Left hindlimb (tissue), 1 donor: ENCODE results near the gene MRPL4.
A peak's percentile ranks its signal among the peaks of the same experiment; 100 is the strongest.

Experiments
- DNase-seq: peaks from one replicate; pipeline ENCODE4 v3.0.0-alpha.2; 2018

MRPL4 gene

DNA sequence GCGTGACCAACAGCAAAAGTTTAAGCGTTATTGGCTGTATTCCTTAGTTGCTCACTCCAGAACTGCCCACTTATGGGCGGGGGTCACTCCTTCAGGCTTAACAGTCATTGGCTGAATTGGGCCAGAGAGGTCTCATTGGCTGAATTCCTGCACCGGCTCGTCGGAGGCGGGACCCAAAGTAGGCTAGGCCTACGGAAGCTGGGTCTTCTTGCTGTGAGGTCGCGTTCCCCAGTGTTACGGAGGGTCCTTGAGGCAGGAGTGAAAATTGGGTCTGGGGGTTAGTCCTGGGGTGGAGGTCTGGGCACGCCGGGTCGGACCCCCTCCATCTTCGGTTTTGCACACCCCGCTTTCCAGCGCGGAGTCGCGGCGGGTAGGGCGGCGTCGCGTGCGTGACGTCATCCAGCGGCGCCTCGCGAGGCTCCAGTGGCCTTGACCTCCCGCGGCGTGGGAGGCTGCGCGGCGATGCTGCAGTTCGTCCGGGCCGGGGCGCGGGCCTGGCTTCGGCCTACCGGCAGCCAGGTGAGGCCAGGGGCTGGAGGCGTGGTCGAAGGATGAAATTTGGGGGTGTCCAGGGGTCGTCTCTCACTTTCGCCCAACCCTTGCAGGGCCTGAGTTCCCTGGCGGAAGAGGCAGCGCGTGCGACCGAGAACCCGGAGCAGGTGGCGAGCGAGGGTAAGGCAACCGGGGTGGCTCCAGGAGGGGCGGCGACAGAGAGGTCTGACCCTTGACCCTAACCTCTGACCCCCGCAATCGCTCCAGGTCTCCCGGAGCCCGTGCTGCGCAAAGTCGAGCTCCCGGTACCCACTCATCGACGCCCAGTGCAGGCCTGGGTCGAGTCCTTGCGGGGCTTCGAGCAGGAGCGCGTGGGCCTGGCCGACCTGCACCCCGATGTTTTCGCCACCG is at the start of gene MRPL4:
Gene MRPL4, plus strand, starts transcription at position 423 of the 903 bp plus-strand sequence. Its CDS starts 40 bp downstream, at position 463.
- peak; percentile 97 for DNase-seq

DNA sequence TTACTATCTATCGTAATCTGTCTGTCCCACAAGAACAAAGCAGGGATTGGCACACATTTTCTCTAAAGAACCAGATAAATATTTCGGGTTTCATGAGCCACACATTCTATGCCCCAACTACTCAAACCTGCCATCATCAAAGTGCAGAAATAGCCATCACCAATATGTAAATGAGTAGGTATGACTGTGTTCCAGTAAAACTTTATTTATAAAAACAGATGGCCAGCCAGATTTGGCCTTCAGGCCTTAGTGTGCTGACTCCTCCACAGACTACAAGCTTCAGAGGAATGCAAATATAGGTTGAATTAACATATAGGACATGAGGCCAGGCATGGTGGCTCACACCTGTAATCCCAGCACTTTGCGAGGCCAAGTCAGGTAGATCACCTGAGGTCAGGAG is 48.3 kb upstream of the MRPL4 start:
- DNase-seq = no peak

DNA sequence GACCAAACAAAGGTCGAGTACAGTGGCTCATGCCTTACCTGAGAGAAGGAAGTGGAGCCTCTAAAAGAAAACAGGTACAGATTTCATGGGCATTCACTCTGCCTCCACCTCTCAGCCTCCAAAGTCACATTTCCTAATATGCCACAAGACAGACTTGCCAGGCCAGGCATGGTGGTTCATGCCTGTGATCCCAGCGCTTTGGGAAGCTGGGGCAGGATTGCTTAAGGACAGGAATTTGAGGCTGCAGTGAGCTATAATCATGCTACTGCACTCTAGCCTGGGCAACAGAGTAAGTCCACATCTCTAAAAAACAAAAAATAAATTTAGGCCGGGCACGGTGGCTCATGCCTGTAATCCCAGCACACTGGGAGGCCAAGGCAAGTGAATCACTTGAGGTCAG is 46.4 kb upstream of the MRPL4 start:
- no peak for DNase-seq

DNA sequence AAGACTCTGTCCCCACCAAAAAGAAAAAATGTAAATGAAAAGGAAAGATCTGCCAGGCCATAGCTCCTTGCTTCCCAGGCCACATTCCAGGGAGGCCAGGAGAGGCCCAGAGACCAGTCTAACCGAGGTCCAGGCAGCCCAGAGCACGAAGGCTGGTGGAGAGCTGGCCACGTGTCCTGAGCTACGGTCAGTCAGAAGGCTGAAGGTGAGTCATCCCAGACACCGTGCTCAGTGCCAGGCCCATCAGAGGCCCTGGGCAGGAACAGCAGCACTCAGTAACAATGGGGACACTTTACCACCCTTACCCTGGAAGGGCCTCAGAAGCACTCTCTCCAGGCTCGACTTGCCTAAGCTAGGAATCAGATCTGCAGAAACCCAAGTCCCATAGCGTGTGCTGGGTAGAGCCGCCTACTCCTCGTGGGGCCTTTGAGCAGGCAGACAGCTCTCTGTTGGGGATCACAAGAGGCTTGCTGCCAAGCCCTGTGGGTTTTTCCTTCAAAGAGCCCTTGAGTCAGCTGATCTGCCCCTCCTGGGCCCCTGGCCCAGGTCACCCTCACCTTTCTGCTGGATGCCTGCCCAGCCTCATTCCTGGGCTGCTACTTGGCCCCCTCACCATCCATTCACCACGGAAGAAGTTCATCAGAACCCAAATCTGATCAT is 45.7 kb upstream of the MRPL4 start:
- no peak for DNase-seq

DNA sequence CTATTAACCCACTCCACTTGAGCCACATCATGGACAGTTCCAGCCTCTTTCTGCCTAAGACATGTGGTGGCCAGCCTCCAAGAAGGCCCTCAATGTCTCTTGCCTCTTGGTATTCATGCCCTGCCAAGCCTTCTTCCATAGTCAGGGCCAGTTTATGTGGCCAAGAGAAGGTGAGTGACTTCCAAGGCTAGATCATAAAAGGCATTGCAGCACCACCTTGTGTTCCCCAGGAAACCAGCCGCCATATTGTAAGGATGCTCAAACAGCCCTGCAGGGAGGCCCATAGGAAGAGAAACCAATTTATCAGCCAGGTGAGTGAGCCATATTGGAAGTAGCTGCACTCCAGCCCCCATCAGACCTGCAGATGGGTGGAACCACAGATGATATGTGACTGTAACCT is 45.0 kb upstream of the MRPL4 start:
- no peak for DNase-seq

DNA sequence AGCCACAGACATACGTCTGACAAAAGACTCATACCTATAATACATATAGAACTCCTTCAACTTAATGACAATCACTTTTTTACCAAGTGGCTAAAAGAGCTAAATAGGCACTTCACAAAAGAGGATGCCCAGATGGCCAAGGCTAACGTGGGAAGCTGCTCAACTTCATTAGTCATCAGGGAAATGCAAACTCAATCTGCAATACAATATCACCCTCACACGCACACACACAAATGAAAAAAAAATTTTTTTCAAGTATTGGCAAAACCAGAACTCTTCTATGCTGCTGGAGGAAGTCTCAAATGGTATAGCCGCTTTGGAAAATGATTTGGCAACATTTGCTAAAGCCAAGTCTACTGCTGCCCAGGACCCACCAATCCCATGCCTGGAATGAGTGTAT is 42.7 kb upstream of the MRPL4 start:
- DNase-seq = no peak

DNA sequence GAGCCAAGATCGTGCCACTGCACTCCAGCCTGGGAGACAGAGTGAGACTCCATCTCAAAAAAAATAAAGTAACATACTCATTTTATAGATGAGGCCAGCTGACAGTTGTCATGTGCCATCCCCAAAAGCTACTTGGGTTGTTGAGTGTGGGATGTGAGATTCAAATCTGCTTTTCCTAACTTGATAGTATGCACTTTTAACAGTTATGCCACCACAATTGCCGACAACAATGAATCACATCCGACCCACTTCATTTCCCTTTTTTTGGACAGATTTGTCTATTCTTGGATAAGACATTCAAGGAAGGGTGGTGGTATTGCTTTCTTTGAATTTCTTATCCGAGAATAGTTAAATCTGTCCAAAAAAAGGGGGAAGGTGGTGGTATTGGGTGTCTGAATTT is 41.0 kb upstream of the MRPL4 start:
- DNase-seq = no peak

DNA sequence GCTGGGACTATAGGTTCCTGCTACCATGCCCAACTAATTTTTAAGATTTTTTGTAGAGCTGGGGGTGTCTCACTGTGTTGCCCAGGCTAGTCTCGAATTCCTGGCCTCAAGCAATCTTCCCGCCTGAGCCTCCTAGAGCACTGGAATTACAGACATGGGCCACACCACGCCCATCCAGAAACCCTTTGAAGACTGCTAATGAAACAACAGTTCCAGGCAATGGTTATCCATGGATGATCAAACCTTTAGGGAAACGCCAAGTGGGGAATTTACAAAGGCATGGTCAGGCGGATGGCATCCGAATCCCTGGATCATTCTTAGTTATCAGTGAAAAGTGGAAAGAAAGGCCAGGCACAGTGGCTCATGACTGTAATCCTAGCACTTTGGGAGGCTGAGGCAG is 40.3 kb upstream of the MRPL4 start:
- no peak for DNase-seq

DNA sequence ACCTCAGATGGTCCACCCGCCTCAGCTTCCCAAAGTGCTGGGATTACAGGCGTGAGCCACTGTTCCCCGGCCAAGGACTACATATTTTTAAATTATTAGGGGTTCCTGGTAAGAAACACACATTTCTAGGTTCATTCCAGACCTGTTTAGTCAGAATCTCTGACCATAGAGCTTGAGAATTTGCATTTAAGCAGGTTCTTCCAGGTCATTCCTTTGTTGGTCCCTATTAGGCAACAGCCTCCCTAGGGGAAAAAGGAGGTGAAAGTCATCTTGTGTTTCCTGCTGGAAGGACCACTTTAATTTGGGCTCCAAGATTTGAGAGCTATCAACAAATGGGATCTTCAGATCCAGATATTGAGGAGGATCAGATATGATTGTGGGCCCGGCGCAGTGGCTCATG is 37.2 kb upstream of the MRPL4 start:
- DNase-seq = no peak

DNA sequence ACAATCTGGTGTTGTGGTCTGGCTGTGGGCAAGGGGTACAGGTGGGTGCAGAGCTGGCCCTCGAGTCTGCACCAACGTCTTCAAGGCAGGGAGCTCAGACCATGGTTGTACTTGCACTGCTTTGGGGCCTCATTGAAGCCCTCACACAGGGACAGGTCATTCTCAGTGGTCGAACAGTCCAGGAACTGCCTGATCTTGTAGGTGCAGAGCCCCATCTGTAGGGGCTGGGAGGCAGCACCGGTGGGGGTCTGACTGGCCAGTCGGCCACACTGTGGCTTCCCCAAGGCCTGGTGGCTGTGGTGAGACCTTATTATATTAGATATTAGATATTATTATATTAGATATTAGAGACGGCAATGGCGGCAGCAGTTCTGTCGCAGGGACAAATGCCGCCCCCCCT is 34.9 kb upstream of the MRPL4 start:
- no peak for DNase-seq

DNA sequence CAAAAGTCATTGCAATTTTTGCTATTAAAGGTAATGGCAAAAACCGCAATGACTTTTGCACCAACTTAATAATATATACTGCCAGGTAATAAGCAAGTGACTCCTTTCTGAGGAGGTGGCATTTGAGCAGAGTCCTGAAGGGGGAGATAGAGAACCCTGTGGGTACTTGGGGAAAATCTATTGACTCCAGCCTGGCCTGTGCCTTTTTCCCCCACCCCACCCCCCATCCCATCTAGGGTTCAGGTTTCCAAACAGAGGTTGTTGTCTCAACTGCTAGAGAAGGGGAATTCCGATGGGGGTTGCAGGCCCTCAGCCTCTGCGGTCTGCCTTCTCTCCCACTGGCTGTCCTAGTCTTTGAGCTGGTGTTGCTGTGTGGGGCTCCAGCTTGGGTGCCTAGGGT is 32.3 kb upstream of the MRPL4 start:
- DNase-seq = no peak

DNA sequence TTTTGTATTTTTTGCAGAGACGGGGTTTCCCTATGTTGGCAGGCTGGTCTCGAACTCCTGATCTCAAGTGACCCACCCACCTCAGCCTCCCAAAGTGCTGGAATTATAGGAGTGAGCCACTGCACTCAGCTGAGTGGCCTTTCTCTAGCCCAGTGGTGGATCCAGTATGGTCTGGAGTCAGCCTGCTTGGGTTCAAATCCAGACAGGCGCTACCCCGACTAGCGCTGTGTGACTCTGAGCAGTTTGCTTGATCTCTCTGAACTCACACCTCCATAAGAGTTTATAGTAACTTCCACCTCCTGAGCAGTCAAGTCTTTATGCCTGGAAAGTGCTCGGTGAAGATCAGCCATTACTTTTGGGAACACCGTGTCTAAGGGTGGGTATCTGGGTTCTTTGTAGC is 31.3 kb upstream of the MRPL4 start:
- no peak for DNase-seq

DNA sequence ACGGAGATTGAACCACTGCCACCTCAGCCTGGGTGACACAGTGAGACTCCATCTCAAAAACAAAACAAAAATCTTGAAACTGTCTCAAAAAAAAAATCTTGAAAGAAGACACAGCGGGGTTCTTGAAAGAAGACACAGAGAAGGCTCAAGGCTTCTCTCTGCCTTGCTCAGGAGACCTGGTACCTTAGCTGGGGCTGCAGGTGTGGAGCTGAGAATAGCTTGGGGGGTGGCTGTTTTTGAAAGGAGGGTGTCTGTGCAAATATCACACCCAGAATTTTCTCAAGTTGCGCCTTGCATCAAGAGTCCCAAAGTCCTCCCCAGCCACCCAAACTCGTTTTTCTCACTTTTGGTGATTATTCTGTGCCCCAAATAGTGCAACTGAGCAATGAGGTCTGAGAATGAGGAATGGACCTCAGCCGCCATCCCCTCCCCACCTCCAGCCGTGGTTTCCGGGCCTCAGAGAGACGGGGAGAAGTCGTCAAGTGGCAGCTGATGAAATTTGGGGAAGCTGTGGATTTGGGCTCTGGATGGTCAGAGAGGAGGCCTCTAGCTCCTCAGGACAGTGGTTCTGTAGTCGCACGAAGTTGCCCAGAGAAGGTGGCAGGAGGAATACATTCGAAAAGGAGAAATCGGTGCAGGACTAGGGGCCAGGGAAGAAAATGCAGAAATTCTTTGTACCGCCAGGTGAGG is 29.7 kb upstream of the MRPL4 start:
- no peak for DNase-seq

DNA sequence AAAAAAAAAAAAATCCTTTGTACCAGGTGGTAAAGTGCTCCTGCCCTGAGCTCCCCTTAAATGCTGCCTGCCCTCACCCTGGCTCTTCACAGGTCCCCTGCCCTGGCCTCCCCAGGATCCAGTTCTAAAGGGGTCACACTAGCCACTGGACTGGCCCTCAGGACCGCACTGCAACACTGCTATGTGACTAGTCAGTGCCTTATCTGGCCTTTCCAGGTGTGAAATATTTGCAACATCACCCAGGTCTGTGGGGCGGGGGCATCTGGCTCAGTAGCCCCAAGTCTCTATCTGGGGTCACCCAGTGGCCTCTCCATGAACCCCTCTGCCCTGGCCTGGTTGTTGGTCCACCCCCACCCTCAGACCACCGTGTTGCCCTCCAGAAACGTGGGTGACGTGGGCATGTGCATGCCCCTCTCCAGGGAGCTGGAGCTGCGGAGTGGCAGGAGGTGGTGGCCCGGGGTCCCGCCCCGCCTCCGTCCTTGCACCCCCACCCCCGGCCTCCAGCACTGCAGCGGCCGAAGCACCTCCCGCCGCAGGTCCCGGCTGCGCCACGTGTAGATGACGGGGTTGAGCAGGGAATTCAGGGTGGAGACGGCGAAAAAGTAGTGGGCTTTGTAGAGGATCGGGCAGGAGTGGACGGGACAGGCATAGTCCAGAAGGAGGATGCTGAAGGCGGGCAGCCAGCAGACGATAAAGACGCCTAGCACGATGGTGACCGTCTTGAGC is 28.4 kb upstream of the MRPL4 start:
- no peak for DNase-seq

DNA sequence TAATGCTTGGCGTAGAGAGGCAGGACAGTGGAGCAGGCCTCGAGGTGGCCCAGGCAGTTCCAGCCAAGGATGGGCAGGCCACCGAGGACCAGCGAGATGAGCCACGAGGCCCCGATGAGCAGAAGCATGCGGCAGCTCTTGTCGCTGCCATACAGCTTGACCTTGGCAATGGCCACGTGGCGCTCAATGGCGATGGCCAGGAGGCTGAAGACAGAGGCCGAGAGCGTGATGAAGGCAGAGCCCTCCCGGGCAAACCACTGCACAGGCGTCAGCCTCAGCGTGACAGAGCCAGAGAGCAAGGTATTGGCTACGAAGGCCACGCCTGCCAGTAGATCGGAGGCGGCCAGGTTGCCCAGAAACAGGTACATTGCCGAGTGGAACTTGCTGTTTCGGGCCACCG is 27.7 kb upstream of the MRPL4 start:
- no peak for DNase-seq

DNA sequence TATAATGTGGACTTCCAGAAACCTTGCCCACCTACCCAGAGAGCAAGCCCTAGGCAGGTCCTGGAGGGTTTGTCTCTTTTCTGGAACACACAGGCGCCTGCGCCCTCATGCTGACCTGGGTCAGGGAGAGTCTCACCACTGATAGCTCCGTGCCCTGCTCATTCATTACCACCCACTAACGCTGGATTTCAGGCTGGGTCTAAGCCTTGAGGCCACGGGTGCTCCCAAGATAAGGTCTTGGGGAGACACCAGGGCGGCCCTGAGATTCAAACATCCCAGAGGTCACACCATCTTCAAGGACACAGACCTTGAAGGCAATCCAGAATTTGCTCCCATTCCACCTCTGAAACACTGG is 26.0 kb upstream of the MRPL4 start:
- no peak for DNase-seq

DNA sequence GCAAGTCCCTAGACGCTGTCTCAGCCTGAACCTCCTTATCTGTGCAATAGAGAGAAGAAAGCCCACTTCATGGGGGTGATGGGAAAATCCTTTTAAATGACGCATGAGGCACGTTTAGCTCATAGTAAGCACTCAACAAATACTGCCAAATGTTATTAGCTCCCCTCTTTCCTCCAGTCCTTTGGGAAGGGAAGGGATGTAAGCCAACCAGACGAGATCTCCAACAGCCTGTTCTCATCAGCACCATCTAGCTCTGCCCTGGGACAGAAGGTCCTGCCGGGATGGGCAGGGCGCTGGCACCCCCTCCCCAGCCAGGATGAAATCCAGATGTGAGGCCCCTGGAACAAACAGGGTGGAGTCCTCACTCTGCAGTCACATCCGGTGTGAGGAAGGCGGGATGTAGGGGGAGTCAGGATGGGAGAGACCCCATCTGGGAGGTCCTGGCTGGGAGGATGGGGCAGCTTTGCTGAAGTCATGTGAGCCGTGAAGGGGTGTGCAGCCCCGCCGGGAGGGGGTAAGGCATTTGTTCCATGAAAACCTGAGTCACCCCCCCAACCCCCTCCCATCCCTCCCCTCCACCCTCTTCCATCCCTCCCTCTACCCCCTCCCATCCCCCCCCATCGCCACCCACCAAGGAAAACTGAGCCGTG is 25.5 kb upstream of the MRPL4 start:
- peak; percentile 95 for DNase-seq

DNA sequence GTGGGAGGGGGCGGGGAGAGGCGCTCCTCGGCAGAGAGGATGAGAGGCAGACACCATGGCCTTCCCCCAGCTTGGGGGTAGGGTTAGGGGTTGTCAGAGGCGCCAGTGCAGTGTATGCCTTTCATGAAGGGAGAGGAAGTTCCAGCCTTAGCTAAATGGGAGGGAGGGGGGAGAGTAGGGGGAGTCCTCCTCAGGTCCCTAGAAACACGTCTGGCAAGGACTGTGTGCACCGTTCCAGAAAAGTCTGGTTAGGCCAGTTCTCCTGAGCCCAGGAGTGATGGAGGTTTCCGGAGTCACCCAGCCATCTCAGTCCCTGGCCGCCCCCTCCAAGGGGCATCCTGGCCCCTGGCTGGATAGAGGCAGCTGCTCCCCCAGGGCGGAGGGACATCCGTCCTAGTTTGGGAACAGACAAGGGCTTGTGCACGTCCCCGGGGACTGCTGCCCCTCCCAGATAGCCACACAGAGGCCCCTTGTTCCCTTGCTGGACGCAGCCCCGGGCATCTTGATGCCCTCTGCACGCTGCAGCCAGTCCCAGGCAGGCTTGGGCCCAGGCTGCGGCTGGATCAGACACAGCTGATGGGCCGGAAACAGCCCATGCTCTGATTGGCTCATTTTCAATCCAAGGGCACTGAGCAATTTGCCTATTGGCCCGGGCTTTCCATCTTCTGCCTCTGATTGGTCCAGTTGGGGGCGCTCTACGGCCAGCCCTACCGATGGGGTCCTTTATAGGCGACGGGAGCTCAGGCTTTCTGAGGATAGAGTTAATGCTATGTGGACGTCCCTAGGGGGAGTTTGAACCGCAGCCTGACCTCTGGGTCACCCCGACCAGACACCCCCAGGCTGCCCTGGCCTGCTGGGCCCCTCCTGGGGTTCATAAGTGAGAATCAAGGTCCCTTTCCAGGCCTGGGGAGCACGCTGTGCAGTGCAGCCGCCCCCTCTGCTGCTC is 24.7 kb upstream of the MRPL4 start:
- peak; percentile 73 for DNase-seq

DNA sequence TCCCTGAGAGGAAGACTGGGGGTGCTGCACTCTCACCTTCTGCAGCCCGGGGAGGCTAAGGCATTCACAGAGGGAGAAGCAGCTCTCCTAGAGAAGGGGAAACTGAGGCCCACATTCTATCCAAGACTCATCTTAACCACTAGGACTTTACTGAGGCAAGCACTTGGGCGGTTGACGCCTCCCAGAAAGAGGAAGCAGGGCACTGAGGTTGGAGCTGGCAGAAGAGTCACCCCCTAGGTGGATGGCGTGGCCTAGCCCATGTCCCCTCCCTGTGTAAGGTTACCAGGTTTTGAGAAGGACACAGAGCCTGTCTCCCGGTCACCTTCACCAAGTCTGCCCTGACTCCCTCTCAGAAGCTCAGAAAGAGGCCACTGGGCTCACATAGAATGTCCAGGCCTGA is 23.6 kb upstream of the MRPL4 start:
- DNase-seq = no peak

DNA sequence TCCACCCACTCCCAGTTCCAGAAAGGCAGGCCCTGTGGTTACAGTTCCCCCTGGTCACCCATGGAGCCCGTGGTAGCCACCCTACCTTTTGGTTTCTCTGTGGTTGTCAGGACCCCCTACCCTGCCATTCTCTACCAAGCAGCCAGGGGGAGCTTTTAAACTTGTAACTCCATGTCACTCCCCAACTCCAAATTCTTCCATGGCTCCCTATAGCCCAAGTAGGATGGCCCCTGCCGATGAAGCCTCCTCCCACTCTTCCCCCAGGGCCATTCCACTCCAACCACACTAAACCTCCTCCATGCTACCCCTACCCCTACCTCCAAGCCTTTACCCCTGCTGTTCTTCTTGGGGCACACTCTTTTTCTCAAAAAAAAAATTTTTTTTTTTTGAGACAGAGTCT is 23.1 kb upstream of the MRPL4 start:
- no peak for DNase-seq

DNA sequence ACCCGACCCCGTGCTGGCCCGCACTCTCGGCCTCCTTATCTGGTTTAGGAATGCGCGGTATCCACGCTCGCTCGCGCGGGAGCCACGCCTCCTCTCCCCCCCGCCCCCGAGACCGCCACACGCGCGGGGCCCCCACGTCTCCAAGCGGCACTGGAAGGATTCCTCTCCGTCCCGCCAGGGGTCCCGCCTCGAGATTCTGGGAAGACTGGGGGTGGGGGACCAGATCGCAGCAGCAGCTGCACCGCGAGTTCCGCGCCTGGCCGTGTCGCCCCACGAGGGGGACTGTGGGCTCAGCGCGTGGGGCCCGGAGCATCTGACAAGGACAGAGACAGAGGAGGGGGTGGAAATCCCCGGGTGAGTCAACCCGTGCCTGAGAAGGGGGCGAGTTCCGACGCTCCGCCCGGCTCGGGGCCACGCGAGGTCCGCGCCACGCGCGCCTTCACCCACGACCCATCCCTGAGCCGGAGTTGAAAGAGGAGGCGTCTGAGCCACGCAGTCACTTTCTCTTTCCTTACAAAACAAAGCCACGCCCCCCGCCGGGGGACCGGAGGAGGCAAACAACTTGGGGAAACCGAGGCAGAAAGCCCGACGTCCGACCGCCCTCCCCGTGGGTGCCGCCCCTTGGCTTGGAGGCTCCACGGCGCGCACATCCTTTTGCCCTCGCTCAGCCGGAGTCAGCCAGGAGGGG is 21.7 kb upstream of the MRPL4 start:
- DNase-seq = peak; percentile 78
